Stomach (tissue), 9 donors: ENCODE results near the gene DNASE1L2. TPM values are rescaled to one million over a fixed set of nuclear protein-coding genes. Genes with fewer than 3 reads are reported as not detected.

ENCODE experiments used
- DNase-seq, 2 donors: peaks; one replicate each; pipeline versions ENCODE4 v3.0.0 to v3.0.0-alpha.2; 2013 to 2019
- H3K27ac ChIP-seq, 5 donors: fragments of 200-600 bp in 4 of 5; sonication (generic) in 4 of 5; one replicate each; pipeline ENCODE4 v1.5.1; 2013 to 2019; ENCODE audit warnings: mild to moderate bottlenecking in 1 of 5, moderate library complexity in 1 of 5
- H3K27me3 ChIP-seq, 3 donors: fragments of 200-600 bp; sonication (generic); one replicate each; pipeline ENCODE4 v1.5.1; 2017 to 2019; ENCODE audit warnings: mixed run types in 1 of 3
- H3K36me3 ChIP-seq, 4 donors: fragments of 200-600 bp; sonication (generic); 1 replicate in 3 of 4; 2 replicates in 1 of 4; pipeline ENCODE4 v1.5.1; 2016 to 2019
- H3K4me1 ChIP-seq, 4 donors: fragments of 200-600 bp; sonication (generic); one replicate each; pipeline ENCODE4 v1.5.1; 2016 to 2019
- H3K4me3 ChIP-seq, 4 donors: fragments of 200-600 bp; sonication (generic) in 3 of 4; one replicate each; pipeline ENCODE4 v1.5.1; 2016 to 2019; ENCODE audit warnings: mild to moderate bottlenecking in 1 of 4
- H3K9me3 ChIP-seq, 4 donors: fragments of 200-600 bp; sonication (generic); one replicate each; pipeline ENCODE4 v1.5.1; 2016 to 2019
- CTCF ChIP-seq, 7 experiments: fragments of 450-650 bp in 4 of 7; fragments of 200-600 bp in 3 of 7; sonication (generic) in 3 of 7; IDR thresholded peaks; one replicate each; pipeline ENCODE4 v1.5.1; 2016 to 2019; ENCODE audit warnings: antibody characterized with exemption in 7 of 7, control low read depth in 2 of 7, mild to moderate bottlenecking in 1 of 7
- EP300 ChIP-seq: sonication (generic); formaldehyde crosslinking; IDR thresholded peaks from one replicate; pipeline ENCODE4 v1.6.1; 2017; ENCODE audit warnings: antibody characterized with exemption
- POLR2A ChIP-seq, 4 donors: fragments of 450-650 bp; IDR thresholded peaks; one replicate each; pipeline ENCODE4 v1.6.1; 2016; ENCODE audit warnings: antibody characterized with exemption in 4 of 4, control low read depth in 2 of 4, mild to moderate bottlenecking in 1 of 4, moderate library complexity in 1 of 4
- POLR2AphosphoS5 ChIP-seq, 3 donors: sonication (generic); formaldehyde crosslinking; IDR thresholded peaks; one replicate each; pipeline ENCODE4 v1.6.1; 2016; ENCODE audit warnings: antibody characterized with exemption in 3 of 3
- WGBS, 5 donors: extraction: QIAGEN DNeasy Blood & Tissue Kit in 3 of 5; methylation state at CpG; one replicate each; pipeline versions ENCODE4 v1.1.5 to v1.1.7; 2013 to 2018; 5-methylcytosine and 5-hydroxymethylcytosine counted together
- intact Hi-C: fragments of 100-400 bp; cut with DNase I; formaldehyde crosslinking; loops from one replicate; pipeline ENCODE4 v1.15.1; 2023; ENCODE audit warnings: low total_unique reads
- polyA plus RNA-seq, 3 donors: library from polyadenylated mRNA; stranded (reverse); fragments of 200-250 nt; gene quantifications; one replicate each; pipeline ENCODE4 v1.2.3, GENCODE V29; 2013
- total RNA-seq, 5 donors: library from RNA; depleted of rRNA; stranded (reverse); fragments of >200 nt; gene quantifications; one replicate each; pipeline versions ENCODE4 v1.1.0 to v1.2.3, GENCODE V29; 2014 to 2016
- donor health status: healthy with polysubstance abuse.
- donor health status: Bipolar disorder and iron deficiency.
- donor health status: healthy.

Gene DNASE1L2
- total and polyA plus RNA-seq, 8 donors: 0.68 to 0.90 TPM; not detected in 6

- peaks cover 0 to 77% (median 48%) of the 10 kb centered on the region in 4 donors for H3K36me3 ChIP-seq
- H3K4me1 ChIP-seq: no peaks in the 10 kb centered on the region
- no peak for TF ChIP-seq CTCF (IDR thresholded peaks at IDR 0.05)
- TF ChIP-seq POLR2A (IDR thresholded peaks at IDR 0.05): no peak
- TF ChIP-seq POLR2AphosphoS5 (IDR thresholded peaks at IDR 0.05): no peak
- TF ChIP-seq EP300: no peak
- no peak for DNase-seq
- no peaks in the 10 kb centered on the region for H3K9me3 ChIP-seq
- H3K27ac ChIP-seq: no peak overlapping the region
- H3K27me3 ChIP-seq: no peaks in the 10 kb centered on the region
- WGBS, 5 donors: 41 to 64% (median 58%) methylated on average over 5 of the region's 5 CpGs
- H3K4me3 ChIP-seq: no peak overlapping the region
- intact Hi-C loops: no loop called here
These were observed 46.0 kb downstream of the DNASE1L2 start for GRCh38 chr16:2282262-2282661.

- WGBS, 5 donors: 81 to 89% (median 88%) methylated on average over 19 to 26 of the region's 26 CpGs
- Histone ChIP-seq H3K36me3 (peaks cover 0 to 77% (median 44%) of the 10 kb centered on the region in 4 donors), H3K4me1 (no peaks in the 10 kb centered on the region), H3K27ac (no peak overlapping the region), H3K27me3 (no peaks in the 10 kb centered on the region), H3K4me3 (no peak overlapping the region), H3K9me3 (no peaks in the 10 kb centered on the region)
- DNase-seq: peak in 1 of 2 donors; percentile 8
- intact Hi-C loops: no loop called here
- no peak for TF ChIP-seq POLR2AphosphoS5 (IDR thresholded peaks at IDR 0.05)
- TF ChIP-seq EP300: no peak
- TF ChIP-seq CTCF (IDR thresholded peaks at IDR 0.05): no peak
These were observed 46.8 kb downstream of the DNASE1L2 start for GRCh38 chr16:2282866-2283555.

GRCh38 chr16:2284001-2284770 is 47.9 kb downstream of the DNASE1L2 start:
- no peak overlapping the region for H3K4me3 ChIP-seq
- H3K36me3 ChIP-seq: peaks cover 1 to 79% (median 47%) of the 10 kb centered on the region in 4 donors
- no peak overlapping the region for H3K27ac ChIP-seq
- no peaks in the 10 kb centered on the region for H3K4me1 ChIP-seq
- intact Hi-C loops: no loop called here
- H3K9me3 ChIP-seq: no peaks in the 10 kb centered on the region
- WGBS, 5 donors: 85 to 91% (median 89%) methylated on average over 34 to 37 of the region's 37 CpGs
- TF ChIP-seq EP300 (no peak), POLR2AphosphoS5 (IDR thresholded peaks at IDR 0.05) (no peak), POLR2A (IDR thresholded peaks at IDR 0.05) (no peak), CTCF (IDR thresholded peaks at IDR 0.05) (no peak)
- peak in 1 of 2 donors; percentile 0 for DNase-seq
- no peaks in the 10 kb centered on the region for H3K27me3 ChIP-seq

- no peaks in the 10 kb centered on the region for H3K9me3 ChIP-seq
- WGBS, 5 donors: 85 to 92% (median 89%) methylated on average over 24 to 35 of the region's 35 CpGs
- H3K27ac ChIP-seq: no peak overlapping the region
- TF ChIP-seq POLR2A (IDR thresholded peaks at IDR 0.05): no peak
- TF ChIP-seq CTCF (IDR thresholded peaks at IDR 0.05): no peak
- TF ChIP-seq EP300: no peak
- TF ChIP-seq POLR2AphosphoS5 (IDR thresholded peaks at IDR 0.05): no peak
- intact Hi-C loops: no loop called here
- no peaks in the 10 kb centered on the region for H3K27me3 ChIP-seq
- H3K36me3 ChIP-seq: peaks cover 4 to 86% (median 52%) of the 10 kb centered on the region in 4 donors
- no peak for DNase-seq
- no peaks in the 10 kb centered on the region for H3K4me1 ChIP-seq
- no peak overlapping the region for H3K4me3 ChIP-seq
These were observed 48.7 kb downstream of the DNASE1L2 start for GRCh38 chr16:2284797-2285576.
